ENCODE measurements around the gene CMSS1.

DNA sequence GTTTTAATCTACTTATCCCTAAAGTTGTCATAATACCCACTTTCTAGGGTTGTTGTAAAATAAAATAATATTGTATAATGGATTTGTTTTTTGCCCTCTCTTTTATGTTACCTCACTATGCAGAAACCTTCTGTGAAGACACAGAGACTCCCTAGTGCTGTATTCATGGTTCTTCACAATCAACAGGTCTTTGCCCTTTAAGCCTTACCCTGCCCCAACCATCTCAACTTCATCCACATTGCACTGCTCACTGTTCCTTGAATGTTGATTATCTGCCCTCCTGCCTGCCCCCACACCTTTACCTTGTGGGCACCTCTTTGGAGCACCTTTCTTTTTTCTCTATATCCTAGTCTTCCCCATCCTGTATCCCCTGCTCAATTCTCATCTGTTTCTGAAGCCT is 21.1 kb downstream of the CMSS1 start:
- TF ChIP-seq RAD21 (IDR thresholded peaks at IDR 0.05; ENCODE audit: low read length) (no peak), POLR2AphosphoS5 (IDR thresholded peaks at IDR 0.05; ENCODE audit: low read depth, low read length) (no peak), MEF2A (IDR thresholded peaks at IDR 0.05; ENCODE audit: borderline replicate concordance, low read depth) (no peak), FOXJ3 (CRISPR knock-in tag; IDR thresholded peaks at IDR 0.05) (no peak), GABPA (IDR thresholded peaks at IDR 0.05; ENCODE audit: low read depth) (no peak), RCOR1 (IDR thresholded peaks at IDR 0.05; ENCODE audit: low read length) (no peak), RXRA (IDR thresholded peaks at IDR 0.05; ENCODE audit: borderline replicate concordance, low read depth) (no peak)
- TF ChIP-seq, protein P1, sequence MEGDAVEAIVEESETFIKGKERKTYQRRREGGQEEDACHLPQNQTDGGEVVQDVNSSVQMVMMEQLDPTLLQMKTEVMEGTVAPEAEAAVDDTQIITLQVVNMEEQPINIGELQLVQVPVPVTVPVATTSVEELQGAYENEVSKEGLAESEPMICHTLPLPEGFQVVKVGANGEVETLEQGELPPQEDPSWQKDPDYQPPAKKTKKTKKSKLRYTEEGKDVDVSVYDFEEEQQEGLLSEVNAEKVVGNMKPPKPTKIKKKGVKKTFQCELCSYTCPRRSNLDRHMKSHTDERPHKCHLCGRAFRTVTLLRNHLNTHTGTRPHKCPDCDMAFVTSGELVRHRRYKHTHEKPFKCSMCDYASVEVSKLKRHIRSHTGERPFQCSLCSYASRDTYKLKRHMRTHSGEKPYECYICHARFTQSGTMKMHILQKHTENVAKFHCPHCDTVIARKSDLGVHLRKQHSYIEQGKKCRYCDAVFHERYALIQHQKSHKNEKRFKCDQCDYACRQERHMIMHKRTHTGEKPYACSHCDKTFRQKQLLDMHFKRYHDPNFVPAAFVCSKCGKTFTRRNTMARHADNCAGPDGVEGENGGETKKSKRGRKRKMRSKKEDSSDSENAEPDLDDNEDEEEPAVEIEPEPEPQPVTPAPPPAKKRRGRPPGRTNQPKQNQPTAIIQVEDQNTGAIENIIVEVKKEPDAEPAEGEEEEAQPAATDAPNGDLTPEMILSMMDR (IDR thresholded peaks at IDR 0.05), result no peak

All from SK-N-SH (cell line).